GM21447 (cell line): ENCODE measurements around the gene CYSRT1.
A peak's percentile ranks its signal among the peaks of the same experiment; 100 is the strongest.

ENCODE experiments used
- ATAC-seq: cut with Tn5 transposase; IDR thresholded peaks from one replicate; pipeline ENCODE4 v1.9.1; 2021; ENCODE audit not compliant: unreplicated experiment

The CYSRT1 gene

DNA sequence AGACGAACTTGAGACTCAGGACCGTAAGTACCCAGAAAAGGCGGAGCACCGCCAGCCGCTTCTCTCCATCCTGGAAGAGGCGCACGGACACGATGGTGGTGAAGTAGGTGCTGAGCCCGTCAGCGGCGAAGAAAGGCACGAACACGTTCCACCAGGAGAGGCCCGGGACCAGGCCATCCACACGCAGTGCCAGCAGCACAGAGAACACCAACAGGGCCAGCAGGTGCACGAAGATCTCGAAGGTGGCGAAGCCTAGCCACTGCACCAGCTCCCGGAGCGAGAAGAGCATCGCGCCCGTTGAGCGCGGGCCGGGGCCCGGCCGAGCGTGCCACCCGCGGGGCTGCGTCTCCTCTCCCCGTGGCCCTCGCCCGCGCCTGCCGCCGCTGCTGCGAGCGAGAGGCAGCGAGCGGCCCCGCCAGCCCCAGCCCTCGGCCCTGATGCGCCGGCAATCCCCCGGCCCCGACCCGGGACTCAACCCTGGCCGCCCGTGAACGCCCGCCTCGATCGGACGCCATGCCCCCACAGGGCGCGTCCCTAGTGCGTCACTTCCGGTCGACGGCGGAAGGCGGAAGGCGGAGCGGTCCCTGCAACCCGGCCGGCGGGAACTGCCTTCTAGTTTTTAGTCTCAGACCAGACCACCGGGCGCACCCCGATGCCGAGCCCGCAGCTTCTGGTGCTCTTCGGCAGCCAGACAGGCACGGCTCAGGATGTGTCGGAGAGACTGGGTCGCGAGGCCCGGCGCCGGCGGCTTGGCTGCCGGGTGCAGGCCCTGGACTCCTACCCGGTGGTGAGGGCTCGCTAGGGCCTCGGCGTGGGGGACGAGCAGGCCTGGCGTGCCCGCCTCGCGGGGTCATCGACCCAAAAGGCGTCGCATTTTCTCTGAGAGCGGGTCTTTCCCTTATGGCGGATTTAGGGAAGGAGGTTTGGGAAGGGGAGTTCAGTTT lies 19.6 kb upstream of the CYSRT1 start, which contains the start of the genes NDOR1 and TMEM203:
Gene NDOR1, plus strand, starts transcription at position 575 of the 944 bp plus-strand sequence. Its CDS starts 78 bp downstream, at position 653.
Gene TMEM203, minus strand, starts transcription at position 523 of the 944 bp plus-strand sequence. Its CDS starts 234 bp downstream, at position 289.
- ATAC-seq = peak; percentile 33

DNA sequence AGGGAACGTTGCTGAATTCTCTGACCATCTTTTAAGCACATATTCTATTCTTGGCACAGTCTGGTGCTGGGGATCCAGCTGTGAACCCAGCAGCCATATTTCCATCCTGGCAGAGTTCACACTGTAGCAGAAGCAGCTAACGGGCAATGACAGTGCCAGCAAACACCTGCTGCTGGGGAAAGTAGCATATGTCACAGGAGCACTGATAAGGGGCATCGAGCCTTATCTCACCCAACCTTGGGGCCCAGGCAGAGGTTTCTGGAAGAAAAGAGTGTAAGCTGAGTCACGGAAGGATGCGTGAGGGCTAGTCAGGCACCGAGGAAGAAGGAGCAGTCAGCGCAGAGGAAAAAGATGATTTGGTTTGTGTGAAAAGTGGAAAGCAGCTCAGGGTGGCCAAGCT lies 18.4 kb upstream of the CYSRT1 start:
- ATAC-seq = no peak

DNA sequence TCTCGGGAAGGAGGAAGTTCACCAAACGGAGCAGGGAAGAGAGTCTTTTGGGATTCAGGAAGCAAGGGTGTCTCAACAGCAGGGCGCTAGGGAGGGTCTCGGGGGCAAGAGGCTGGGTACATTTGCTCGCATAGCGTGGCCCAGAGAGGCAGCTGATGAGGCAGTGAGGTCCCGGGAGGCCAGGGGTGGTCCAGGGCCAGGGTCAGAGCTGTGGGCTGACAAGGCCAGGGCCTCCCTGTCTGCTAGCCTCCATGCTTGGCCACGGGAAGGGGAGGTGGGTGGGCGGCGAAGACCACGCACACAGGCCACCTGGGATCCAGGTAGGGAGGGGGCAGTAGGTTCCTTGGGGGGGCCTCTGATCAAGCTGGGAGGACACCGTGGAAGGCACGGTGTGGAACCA lies 13.4 kb upstream of the CYSRT1 start:
- ATAC-seq = no peak

DNA sequence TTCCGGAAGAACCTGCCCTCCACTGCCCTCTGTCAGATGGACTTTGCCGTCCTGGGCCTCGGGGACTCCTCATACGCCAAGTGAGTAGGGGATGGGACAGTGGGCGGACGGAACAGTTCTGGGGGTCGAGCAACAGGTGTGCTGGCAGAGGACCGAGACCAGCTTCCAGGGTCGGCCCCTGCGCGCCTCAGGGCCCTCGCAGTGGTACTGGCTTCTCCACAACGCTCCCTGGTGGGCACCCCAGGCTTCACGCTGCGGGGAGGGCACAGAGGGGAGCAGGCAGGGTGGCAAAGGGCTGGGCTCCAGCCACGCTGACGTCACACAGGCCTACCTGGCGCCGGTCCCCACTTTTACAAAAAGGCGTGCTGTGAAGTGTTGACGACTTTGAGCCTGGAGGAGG lies 12.5 kb upstream of the CYSRT1 start:
- no peak for ATAC-seq

DNA sequence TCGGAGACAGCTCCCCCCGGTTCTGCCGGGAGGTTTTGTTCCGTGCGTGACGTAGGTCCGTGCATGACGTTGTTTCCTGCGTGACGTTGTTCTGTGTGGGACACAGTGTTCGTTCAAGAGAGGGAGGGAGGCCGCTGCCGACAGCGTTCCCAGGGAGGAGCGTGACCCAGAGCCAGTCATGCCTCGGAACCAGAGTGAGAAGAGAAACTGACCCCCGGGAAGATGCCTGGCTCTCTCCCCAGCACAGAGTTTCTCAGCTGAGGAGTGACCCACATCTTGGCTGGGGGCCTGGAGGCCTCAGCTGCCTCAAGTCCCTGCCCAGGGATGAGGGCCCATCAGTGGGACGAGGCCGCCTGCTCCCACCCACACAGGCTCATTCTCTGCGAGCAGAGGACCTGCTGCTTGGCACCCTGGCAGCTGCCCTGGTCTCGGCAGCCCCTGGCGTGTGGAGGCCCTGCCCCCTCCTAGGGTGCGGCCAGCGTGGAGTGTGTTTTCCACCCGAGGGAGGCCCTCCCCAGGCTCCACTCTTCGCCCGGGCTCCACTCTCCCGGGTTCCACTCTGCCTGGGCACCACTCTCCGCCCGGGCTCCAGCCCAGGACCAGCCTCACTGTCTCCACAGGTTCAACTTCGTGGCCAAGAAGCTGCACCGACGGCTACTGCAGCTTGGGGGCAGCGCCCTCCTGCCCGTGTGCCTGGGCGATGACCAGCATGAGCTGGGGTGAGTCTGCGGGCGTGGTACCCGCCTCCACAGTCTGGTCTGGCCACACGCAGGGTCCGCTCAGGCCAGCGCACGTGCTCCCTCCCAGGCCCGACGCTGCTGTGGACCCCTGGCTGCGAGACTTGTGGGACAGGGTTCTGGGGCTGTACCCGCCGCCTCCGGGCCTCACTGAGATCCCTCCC lies 11.6 kb upstream of the CYSRT1 start:
- no peak for ATAC-seq

DNA sequence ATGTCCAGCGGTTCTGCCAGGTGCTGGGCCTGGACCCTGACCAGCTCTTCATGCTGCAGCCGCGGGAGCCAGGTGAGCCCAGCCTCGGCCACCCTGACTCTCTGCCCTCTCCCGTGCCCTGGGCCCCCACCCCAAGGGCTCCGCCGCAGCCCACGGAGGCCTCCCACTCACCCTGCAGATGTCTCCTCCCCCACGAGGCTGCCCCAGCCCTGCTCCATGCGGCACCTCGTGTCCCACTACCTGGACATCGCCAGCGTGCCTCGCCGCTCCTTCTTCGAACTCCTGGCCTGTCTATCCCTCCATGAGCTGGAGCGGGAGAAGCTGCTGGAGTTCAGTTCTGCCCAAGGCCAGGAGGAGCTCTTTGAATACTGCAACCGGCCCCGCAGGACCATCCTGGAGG lies 10.4 kb upstream of the CYSRT1 start:
- no peak for ATAC-seq

DNA sequence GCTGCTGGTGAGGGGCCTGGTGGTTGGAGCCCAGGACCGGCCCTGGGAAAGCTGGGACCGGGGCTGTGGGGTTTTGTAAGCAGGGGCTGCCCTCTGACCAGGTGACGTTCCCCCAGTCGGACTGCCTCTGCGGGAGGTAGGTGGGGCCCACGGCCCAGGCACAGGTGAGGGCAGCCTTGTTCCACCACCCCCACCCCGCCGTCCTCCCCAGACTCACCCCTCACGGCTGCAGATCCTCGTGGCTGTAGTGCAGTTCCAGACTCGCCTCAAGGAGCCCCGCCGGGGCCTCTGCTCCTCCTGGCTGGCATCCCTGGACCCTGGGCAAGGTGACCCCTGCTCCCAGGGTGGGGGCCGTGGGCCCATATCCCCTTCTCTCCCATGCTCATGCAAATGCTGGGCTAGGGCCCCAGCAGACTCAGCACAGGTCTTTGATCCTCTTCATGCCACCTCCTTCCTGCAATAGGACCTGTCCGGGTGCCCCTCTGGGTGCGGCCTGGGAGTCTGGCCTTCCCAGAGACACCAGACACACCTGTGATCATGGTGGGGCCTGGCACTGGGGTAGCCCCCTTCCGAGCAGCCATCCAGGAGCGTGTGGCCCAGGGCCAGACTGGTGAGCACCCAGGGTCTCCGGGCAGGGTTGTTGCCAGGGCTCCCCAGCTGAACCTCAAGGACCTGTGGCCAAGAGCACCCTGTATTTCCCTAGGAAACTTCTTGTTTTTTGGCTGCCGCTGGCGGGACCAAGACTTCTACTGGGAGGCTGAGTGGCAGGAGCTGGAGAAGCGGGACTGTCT lies 9.6 kb upstream of the CYSRT1 start:
- no peak for ATAC-seq

DNA sequence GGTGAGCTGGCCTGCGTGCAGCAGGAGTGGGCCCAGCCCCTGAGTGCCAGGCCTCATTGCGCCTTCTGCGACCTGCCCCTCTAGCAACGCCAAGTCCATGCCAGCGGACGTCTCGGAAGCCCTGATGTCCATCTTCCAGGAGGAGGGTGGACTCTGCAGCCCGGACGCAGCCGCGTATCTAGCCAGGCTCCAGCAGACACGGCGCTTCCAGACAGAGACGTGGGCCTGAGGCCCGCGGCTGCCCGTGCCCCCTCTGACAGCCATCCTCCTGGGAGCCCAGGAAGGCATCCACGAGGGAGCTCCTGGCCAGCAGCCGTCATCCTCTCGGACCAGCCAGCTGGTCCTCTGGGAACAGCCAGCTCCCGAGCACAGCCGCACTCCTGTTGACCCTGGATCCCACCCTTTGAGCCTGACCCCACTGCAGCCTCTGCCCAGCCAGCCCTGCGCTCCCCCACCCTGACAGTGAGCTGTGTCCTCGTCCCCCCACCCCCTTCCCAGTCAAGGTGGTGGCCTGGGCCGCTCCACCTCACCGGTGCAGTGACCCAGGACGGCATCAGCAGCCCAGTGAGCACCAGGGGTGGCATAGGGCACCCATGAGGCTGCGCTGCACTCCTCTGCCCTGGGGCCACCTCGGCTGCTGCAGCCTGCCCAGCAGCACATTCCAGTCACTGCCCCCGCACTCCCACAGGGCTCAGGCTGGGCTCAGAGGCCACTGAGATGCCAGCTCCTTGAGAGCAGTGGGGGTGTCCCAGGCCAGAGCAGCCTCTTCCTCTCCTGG lies 8.6 kb upstream of the CYSRT1 start:
- ATAC-seq = no peak

DNA sequence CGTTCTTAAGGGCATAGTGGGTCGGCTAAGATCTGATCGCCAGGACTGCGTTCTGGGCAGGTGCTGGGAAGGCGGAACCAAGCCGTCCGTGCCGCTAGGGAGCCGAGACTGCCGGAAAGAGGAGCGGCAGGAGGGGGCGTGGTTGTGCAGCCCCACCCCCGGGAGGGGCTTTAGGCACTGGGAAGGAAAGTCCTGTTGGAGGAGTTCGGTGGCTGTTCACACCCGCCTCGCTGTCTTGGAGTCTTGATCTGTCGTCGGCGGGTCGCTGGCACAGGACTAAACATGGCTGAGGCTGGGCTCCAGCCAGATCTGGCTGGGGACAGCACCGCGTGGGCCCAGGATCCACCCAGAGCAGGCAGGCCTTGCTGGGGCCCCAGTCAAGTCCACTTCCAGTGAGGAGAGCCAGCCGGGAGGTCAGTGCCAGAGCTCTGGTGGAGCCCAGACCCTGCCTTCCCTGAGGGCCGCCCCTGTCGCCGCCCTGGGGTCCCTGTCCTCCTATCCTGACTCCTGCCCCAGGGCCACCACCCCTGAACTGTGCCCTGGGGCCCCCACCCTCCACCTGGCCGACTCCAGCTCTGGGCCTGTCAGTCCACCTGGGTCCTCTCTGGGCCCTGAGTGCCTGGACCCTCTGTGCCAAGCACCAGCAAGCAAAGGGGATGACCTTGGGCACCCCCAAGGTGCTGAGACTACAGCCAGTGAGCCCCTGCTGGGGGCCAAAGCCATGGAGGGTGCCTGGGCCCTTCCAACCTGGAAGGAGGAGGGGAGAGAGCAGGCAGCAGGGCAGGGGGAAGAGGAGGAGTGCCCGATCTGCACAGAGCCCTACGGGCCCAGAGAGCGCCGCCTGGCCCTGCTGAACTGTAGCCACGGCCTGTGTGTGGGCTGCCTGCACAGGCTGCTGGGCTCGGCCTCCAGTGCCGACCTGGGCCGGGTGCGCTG lies 7.4 kb upstream of the CYSRT1 start:
- no peak for ATAC-seq

DNA sequence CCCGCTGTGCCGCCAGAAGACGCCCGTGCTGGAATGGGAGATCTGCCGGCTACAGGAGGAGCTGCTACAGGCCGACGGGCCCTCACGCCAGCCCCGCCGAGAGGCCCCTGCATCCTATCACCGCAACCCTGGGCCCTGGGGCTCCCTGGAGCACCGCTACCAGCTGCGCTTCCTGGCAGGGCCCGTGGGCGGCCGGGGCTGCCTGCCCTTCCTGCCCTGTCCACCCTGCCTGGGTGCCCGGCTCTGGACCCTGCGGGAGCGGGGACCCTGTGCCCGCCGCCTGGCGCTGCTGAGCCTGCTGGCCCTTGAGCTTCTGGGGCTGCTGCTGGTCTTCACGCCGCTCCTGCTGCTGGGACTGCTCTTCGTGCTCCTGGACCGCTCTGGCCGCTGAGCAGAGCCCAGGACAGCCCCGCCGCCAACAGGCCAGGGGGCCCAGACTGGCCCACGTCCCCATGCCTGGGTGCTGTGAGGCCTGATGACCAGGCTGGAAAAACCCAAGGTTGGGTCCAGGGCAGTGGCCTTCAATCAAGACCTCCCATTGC lies 6.7 kb upstream of the CYSRT1 start:
- no peak for ATAC-seq

DNA sequence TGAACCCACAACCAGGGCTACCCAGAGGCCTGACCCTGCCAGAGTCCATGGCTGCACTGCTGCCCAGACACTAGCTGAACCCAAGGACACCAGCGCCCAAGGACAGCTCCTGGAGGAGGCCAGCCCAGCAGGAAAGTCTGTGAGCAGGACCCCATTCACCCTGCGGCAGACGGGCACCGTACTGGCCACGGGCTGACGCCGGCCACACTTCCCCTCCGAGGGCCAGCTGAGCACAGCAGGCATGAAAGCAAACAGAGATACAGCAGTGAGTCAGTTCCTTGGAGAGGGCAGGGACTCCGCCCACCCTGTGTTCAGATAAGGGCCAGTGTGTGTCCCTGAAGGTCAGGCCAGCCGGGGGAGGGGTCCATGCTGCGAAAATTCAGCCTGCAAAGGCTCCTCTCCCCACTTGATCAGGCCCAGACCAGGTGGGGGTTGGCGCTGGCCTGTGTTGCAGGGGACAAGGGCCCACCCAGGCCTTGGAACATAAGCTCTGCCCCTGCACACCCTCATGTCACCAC lies 6.2 kb upstream of the CYSRT1 start:
- ATAC-seq = no peak

DNA sequence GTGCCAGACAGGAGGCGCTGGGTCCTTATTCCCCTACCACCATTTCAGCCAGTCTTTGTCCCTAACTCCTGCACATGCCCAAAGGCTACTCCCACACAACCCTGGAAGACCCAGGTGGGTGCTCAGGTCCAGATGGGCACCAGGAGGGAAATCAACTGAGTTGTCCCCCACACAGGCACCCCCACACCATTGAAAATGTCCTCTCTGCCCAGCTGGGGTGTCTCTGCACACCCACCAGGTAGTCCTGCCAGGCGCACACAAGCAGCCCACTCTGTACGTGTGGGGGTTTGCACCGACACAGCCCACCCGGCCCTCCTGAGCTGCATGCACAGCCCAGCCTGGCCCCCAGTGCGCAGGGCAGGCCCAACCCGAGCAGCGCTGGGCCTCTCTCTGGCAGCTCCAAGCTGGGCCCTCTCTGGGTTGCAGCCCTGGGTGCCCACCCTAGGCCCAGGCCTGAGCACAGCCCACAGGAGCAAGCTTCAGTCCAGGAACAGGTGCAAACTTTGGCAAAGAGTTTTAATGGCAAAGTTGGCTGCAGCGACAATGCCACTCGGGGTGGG lies 5.1 kb upstream of the CYSRT1 start:
- no peak for ATAC-seq

DNA sequence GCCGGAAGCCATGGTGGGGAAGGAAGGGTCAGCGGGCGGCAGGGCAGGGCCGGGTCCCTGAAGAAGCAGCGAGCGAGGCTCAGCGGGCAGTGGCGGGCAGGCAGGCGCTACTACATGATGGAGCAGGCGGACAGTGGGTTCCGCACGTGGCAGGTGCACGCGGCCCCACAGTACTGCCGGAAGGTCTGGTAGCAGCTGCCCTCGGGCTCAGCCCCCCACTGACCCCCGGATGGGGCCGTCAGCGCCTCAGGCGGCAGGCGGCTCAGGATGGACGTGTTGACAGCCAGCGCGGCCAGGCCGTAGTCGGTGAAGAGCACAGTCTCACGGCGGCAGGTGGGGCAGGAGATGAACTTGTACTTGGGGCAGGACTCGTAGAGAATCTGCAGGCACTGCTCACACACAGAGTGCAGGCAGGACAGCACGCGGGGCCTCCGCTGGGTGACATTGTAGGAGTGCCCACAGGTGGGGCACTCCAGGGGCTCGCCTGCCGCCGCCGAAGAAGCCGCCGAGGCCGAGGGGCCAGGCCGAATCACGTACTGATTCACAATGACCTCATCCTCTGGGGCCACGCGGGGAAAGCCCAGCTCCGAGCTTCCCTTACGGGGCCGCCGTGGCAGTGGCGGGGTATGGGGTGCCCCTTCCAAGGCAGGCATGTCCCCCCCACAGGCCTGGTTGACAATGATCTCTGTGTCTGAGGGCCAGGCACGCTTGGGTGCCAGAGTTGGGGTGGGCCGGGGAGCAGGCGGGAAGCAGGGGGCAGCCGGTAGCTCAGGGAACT lies 4.5 kb upstream of the CYSRT1 start:
- no peak for ATAC-seq

DNA sequence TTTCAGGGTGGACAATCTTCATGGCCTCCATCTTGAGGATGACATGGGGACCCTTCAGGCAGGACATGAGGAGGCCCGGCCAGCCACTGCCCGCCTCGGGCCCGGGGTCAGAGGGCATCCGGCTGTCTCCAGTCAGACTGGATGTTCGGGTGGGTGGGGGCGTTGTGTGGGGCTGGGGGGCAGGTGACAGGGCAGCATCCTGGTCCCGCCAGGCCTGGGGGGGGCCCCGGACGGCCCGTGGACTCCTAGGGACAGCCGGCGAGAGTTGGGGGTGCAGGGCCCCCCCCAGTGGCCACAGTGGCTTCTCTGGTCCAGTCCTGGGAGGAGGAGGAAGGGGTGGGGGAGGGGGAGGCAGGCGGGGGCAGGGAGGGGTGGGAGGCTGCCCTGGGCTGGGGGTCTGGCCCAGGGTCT lies 3.9 kb upstream of the CYSRT1 start:
- ATAC-seq = no peak

DNA sequence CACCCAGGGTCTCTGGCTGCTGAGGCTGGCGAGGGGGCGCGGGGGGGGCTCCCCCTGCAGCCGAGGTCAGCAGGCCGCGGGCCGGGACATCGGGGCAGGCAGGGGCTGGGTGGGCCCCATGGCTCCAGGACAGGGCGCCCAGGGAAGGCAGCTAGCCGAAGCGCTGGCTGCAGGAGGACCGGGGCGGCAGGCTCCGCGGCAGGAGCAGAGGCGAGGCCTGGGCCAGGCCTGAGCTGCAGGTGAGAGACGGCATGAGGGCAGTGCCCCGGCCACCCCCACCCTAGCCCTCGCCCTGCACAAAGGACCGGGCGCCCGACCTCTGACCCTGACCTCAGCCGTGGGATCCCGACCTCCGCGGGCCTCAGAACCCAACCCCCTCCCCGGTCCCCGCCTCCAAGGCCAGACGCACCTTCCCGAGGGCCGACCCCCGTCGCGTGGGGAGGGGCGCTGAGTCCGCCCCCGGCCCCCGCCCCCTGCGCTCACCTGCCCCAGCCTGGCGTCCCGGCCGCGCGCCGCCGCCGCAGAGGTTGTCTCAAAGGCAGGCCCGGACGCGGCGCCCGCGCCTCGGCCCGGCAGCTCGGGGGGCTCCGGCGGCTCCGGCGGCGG lies 3.4 kb upstream of the CYSRT1 start:
- ATAC-seq = no peak

DNA sequence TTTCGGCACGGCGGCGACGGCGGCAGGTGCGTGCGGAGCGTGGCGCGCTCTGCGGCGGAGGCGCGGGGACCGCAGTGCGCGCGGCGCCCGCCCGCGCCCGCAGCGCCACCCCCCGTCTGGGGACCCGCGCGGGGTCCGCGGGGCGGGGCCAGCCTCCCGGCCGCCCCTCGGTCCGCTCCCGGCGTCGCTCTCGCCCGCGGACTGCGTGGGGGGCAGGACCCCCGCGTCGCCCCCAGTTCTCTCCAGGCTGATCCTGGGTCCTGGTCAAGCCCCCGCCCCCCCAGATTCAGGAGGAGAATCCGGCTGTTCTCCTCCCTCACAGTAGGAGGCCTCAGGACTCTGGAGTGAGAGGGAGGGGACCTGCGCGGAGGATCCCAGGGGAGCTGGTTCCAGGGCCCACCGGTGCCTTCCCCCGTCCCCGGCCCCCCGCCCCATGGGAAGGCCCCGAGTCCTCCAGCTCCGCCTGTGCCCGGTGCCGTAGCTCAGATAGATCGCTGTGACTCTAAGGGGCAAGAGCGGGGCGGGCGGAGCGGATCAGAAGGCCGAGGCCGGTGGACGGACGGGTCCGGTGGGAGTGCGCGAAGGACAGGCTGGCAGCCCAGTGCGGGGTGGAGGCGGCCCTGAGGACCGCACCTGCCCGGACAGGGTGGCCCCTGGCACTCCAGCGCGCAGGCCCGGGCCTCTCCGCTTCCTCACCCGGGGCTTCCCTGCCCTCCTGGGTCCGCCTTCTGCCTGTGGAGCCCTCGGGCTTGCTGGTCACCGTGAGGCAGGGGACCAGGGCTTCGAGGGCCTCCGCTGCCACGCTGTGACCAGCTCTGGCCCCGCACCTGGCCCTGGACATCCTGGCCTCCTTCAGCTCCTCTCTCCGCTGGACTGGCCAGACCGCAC lies 2.5 kb upstream of the CYSRT1 start, which contains the start of gene RNF208:
Gene RNF208, minus strand, starts transcription at position 51 of the 888 bp plus-strand sequence. CDS start 1,028 bp downstream, outside the sequence.
- no peak for ATAC-seq
